GM12873 (cell line): Measurements from ENCODE around the gene SLC38A2.

Source experiments
- TF ChIP-seq, protein P1 (sequence below): IDR thresholded peaks from 2 replicates; pipeline ENCODE4 v1.5.1; 2012; ENCODE audit warnings: low read depth, mild to moderate bottlenecking, moderate library complexity, low read length, control low read depth; ENCODE audit not compliant: insufficient read depth; ENCODE audit errors: missing control alignments

Gene SLC38A2

DNA sequence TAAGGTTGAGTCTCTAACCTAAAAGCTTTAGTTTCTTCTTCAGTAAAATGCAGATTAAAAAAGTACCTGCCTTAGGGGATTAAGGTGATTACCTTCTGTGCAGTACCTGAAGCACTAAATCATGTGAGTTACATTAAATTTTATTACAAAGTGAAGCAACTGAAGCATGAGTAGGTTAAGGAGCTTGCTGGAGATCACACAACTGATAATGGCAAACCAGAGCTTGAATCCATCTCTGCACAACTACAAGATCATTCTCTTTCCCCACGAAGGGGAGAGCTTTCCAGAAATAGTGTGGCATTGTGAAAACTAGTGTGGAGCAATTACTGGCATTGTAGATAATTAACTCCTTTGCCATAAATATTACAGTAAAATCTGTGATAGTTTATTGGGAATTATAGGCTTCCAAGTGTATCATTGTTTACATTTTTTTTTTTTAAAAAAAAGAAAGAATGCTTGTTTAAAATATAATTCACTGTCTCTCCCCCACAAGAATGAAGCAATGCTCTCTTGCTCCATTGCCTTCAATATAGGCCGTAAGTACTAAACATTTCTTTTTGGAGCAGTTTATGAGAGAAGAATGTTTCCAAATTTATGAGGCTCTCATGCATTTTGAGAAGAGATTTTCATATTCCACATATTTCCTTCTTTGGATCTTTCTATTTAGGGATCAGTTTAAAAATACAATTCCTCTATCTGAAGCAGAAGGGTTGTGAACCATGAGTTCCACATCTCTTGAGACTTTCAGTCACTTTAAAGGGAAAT lies 20.5 kb downstream of the SLC38A2 start:
- TF ChIP-seq, protein P1, sequence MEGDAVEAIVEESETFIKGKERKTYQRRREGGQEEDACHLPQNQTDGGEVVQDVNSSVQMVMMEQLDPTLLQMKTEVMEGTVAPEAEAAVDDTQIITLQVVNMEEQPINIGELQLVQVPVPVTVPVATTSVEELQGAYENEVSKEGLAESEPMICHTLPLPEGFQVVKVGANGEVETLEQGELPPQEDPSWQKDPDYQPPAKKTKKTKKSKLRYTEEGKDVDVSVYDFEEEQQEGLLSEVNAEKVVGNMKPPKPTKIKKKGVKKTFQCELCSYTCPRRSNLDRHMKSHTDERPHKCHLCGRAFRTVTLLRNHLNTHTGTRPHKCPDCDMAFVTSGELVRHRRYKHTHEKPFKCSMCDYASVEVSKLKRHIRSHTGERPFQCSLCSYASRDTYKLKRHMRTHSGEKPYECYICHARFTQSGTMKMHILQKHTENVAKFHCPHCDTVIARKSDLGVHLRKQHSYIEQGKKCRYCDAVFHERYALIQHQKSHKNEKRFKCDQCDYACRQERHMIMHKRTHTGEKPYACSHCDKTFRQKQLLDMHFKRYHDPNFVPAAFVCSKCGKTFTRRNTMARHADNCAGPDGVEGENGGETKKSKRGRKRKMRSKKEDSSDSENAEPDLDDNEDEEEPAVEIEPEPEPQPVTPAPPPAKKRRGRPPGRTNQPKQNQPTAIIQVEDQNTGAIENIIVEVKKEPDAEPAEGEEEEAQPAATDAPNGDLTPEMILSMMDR = no peak

DNA sequence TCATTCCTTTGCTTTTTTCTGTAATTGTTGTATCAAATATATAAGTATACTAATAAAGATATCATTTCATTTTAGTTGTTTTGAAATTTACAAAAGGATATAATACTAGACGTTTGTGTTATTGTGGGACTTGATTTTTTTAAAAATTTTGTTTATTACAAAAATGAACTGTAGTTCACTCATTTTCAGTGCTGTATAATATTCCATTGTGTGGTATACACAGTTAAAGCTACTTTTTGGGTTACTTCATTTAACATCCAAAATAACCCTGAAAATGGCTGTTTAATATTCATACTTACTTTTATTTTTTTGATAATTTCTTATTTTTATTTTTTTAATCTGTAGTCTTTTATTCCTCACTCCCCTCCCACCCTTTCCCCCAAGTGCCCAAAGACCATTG lies 21.4 kb downstream of the SLC38A2 start:
- TF ChIP-seq, protein P1 = no peak

DNA sequence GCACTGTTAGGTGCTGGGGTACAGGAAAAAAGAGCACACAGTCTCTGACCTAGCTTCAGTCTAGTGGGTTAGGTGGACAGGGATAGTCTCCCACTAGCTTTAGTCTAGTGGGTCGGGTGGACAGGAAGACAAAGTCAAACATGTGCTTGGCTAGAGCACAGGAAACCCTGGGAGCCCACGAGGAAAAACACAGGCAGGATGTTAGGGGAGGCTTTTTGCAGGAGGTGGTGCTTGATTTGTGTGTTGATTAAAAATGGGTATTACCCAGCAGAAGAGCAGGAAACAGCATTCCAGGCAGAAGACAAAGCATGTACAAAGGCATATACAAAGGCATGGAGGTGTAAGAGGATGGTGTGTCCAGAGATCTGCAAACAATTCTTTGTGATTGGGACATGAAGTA lies 23.3 kb downstream of the SLC38A2 start:
- TF ChIP-seq, protein P1 = no peak

DNA sequence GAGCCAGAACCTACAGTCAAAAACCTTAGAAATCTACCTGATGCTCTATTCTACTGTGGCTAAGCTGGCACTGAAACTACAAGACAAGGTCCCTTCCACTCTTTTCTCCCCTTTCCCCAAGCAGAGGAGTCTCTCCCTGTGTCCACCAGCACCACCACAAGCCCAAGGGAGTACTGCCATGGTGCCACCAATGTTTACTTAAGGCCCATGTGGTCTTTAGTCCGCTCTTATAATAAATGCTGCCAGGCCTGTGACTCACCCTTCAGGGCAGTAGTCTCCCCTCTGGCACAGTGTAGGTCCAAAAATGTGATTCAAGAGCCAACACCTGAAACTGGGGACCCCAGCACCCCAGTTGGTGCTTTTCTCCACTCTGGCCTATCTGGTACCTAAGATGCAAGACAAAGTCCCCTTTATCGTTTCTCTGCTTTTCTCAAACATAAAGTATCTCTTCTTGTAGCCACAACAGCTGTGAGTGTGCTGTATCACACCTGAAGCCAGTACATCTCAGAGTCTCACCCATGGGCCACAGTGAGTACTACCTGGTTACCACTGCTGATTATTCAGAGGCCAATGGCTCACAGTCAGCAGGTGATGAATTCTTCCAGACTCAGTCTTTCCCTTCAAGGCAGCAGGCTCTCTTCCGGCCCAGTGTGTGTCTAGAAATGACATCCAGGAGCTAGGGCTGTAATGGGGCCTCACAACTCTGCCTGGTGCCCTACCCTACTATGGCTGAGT lies 29.3 kb downstream of the SLC38A2 start:
- TF ChIP-seq, protein P1 = no peak

DNA sequence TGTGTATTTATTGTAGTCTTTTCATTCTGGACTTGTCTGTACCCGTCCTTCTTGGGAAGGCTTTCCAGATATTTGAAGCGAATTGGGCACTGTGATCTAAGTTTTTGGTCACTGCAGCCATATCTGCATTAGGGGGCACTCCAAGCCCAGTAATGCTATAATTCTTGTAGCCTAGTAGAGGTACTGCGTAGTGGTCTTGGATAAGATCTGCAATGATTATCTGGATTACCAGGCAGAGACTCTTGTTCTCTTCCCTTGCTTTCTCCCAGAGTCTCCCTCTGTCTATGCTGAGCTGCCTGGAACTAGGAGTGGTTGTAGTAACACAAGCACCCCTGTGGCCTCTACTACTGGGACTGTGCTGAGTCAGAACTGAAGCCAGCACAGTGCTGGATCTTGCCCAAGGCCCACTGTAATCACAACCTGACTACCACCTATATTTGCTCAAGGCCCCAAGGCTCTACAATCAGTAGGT lies 30.0 kb downstream of the SLC38A2 start:
- TF ChIP-seq, protein P1 = peak; percentile 64

DNA sequence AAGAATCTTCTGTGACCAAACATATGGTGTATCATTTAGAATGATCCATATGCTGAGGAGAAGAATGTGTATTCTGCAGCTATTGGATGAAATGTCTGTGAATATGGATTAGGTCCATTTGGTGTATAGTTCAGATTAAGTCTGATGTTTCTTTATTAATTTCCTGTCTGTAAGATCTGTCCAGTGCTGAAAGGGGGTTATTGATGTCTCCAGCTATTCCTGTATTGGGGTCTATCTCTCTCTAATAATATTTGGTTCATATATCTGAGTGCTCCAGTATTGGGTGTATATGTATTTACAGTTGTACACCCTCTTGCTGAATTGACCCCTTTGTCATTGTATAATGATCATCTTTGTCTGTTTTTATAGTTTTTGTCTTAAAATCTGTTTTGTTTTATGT lies 33.5 kb downstream of the SLC38A2 start:
- TF ChIP-seq, protein P1 = no peak

DNA sequence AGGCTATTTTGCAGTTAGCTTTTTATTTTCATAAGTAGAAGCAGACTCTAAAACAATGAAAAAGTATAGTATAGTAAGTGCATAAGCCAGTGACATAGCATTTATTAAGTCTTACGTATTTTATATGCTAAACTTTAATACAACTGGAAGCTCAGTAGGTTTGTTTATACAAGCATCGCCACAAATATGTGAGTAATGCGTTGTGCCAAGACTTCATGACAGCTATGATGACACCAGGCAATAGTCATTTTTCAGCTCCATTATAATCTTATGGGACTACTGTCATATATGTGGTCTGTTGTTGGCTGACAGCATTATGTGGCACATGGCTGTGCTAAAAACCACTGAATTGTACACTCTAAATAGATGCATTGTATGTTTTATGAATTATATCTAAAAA lies 40.3 kb downstream of the SLC38A2 start:
- TF ChIP-seq, protein P1 = no peak
